Measurements from ENCODE around the gene DOK6. TPM values are rescaled to one million over a fixed set of nuclear protein-coding genes. Genes with fewer than 3 reads are reported as not detected.

The DOK6 gene
- total and polyA plus RNA-seq, 9 of the 15 experiments (the other 6 are each of a cell fraction or from before 2014, with no cell fraction given), result not detected

DNA sequence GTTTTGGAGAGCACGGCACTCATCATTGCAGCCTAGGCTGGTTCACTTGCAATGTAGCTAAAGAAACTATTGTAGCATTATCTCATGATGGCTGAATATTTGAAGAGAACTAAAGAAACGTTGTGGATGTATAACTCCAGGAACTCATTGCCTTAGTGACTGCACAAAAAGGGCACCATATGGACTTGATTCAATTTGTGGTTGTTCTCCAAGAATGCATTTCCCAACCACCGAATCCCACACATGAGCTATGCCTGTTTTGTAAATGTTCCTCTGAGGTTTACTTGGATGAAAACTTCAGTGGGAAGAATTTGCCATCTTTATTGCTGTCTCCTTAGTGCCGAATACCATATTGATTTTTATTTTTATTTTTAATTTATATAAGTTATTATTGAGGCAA is 43.5 kb downstream of the DOK6 start:
- intact Hi-C loops (cut with micrococcal nuclease) (no loop called here), in situ Hi-C loops (cut with MboI) (no loop called here)
- CTCF ChIA-PET (ENCODE audit: low intra/inter-chr PET ratio), result no interaction called here
- no peak overlapping the region for H3K9ac ChIP-seq (ENCODE audit: insufficient read depth in 1 of 2, low read depth in 2 of 2, low read length in 2 of 2)
- H3K27me3 ChIP-seq (ENCODE audit: control insufficient read depth in 2 of 2, insufficient read depth in 2 of 2, low read length in 2 of 2), result no peaks in the 10 kb centered on the region
- H2AFZ ChIP-seq (ENCODE audit: low read depth, low read length), result no peak overlapping the region
- no peak overlapping the region for H3K4me3 ChIP-seq
- no peaks in the 10 kb centered on the region for H3K36me3 ChIP-seq (ENCODE audit: control insufficient read depth, insufficient read depth, low read length)
- DNase-seq (ENCODE audit: extremely low read depth in 1 of 4, low spot score in 3 of 4) (no peak), FAIRE-seq (no peak), ATAC-seq (no peak)
- H3K4me2 ChIP-seq (ENCODE audit: insufficient read depth, low read length), result no peak overlapping the region
- no peak overlapping the region for H3K27ac ChIP-seq (ENCODE audit: extremely low read depth, low read depth, low read length)
- no peaks in the 10 kb centered on the region for H3K79me2 ChIP-seq (ENCODE audit: control insufficient read depth, insufficient read depth, low read length)
- no TSS peak for BruUV-seq (replicated peaks)
- POLR2A ChIA-PET, result no interaction called here
- no peaks in the 10 kb centered on the region for H3K9me1 ChIP-seq (ENCODE audit: control insufficient read depth, insufficient read depth, low read length)
- no peaks in the 10 kb centered on the region for H3K4me1 ChIP-seq (replicated peaks in 1 of 2; ENCODE audit: control insufficient read depth in 2 of 2, insufficient read depth in 2 of 2, low read length in 2 of 2)
- 0% methylated on average over 4 of the region's 4 CpGs for WGBS (ENCODE audit: insufficient coverage, low coverage, missing lambda C conversion rate)
- no peaks in the 10 kb centered on the region for H3K9me3 ChIP-seq (replicated peaks; ENCODE audit: control insufficient read depth, insufficient read depth, low read depth, low read length)
- H4K20me1 ChIP-seq (replicated peaks; ENCODE audit: control insufficient read depth, insufficient read depth, low read length), result no peaks in the 10 kb centered on the region
- TF ChIP-seq NR2C2 (CRISPR knock-in tag; IDR thresholded peaks at IDR 0.05) (no peak), NR2C2 (tag; IDR thresholded peaks at IDR 0.05) (no peak), YBX1 (IDR thresholded peaks at IDR 0.05) (no peak), ZNF217 (CRISPR knock-in tag; IDR thresholded peaks at IDR 0.05) (no peak), FOSL1 (tag; conservative IDR thresholded peaks at IDR 0.05) (no peak), ZNF24 (IDR thresholded peaks at IDR 0.05) (no peak), BHLHE40 (IDR thresholded peaks at IDR 0.05; ENCODE audit: low read length) (no peak), RFX1 (IDR thresholded peaks at IDR 0.05) (no peak), RBM15 (IDR thresholded peaks at IDR 0.05; ENCODE audit: insufficient read depth, low read length) (no peak), ZNF3 (CRISPR knock-in tag; IDR thresholded peaks at IDR 0.05) (no peak), ZNF589 (CRISPR knock-in tag; IDR thresholded peaks at IDR 0.05; ENCODE audit: low read depth) (no peak), POU5F1 (IDR thresholded peaks at IDR 0.05; ENCODE audit: borderline replicate concordance, low read depth, low read length, partially characterized antibody) (no peak), SREBF2 (CRISPR knock-in tag; IDR thresholded peaks at IDR 0.05) (no peak), POLR3G (IDR thresholded peaks at IDR 0.05; ENCODE audit: extremely low read depth, insufficient read length, insufficient replicate concordance) (no peak), ZNF778 (CRISPR knock-in tag; IDR thresholded peaks at IDR 0.05) (no peak)
- TF ChIP-seq, protein P1, sequence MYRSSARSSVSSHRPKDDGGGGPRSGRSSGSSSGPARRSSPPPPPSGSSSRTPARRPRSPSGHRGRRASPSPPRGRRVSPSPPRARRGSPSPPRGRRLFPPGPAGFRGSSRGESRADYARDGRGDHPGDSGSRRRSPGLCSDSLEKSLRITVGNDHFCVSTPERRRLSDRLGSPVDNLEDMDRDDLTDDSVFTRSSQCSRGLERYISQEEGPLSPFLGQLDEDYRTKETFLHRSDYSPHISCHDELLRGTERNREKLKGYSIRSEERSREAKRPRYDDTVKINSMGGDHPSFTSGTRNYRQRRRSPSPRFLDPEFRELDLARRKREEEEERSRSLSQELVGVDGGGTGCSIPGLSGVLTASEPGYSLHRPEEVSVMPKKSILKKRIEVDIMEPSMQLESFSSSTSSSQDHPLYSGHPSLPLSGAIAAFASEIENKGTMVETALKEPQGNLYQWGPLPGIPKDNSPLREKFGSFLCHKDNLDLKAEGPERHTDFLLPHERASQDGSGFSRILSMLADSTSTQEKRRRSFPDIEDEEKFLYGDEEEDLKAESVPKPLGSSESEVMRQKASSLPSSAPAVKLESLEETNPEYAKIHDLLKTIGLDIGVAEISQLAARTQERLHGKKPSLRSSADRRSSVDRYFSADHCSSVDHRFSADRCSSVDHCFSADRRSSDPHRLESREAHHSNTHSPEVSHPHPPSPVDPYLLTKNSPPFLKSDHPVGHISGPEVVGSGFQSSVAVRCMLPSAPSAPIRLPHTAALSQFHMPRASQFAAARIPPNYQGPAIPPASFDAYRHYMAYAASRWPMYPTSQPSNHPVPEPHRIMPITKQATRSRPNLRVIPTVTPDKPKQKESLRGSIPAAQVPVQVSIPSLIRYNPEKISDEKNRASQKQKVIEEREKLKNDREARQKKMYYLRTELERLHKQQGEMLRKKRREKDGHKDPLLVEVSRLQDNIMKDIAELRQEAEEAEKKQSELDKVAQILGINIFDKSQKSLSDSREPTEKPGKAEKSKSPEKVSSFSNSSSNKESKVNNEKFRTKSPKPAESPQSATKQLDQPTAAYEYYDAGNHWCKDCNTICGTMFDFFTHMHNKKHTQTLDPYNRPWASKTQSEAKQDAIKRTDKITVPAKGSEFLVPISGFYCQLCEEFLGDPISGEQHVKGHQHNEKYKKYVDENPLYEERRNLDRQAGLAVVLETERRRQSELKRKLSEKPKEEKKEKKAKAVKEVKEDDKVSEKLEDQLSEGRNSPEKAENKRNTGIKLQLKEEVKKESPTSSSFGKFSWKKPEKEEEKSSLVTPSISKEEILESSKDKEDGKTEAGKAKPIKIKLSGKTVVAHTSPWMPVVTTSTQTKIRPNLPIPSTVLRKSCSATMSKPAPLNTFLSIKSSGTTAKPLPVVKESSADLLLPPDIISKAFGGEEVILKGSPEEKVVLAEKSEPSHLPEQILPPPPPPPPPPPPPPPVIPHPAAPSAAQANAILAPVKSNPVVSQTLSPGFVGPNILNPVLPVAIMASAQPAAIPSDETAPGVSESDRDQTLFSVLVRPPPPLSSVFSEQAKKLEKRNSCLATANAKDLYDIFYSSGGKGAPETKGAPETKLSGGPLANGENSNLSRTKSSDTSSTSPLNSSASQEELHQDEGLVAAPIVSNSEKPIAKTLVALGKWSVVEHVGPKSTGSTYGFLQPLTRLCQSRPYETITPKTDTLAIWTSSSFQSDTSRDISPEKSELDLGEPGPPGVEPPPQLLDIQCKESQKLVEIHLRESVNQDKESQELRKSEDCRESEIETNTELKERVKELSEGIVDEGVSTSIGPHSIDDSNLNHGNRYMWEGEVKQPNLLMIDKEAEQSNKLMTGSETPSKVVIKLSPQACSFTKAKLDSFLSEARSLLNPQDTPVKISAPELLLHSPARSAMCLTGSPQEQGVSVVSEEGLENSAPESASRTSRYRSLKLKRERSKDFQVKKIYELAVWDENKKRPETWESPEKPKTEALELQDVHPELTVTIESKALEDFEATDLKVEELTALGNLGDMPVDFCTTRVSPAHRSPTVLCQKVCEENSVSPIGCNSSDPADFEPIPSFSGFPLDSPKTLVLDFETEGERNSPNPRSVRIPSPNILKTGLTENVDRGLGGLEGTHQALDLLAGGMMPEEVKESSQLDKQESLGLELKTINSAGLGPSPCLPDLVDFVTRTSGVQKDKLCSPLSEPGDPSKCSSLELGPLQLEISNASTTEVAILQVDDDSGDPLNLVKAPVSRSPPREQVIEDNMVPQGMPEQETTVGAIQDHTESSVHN (IDR thresholded peaks at IDR 0.05; ENCODE audit: borderline replicate concordance in 1 of 2, low read depth in 1 of 2), result no peak
- TF ChIP-seq, protein P2, sequence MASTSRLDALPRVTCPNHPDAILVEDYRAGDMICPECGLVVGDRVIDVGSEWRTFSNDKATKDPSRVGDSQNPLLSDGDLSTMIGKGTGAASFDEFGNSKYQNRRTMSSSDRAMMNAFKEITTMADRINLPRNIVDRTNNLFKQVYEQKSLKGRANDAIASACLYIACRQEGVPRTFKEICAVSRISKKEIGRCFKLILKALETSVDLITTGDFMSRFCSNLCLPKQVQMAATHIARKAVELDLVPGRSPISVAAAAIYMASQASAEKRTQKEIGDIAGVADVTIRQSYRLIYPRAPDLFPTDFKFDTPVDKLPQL (IDR thresholded peaks at IDR 0.05; ENCODE audit: extremely low read depth, insufficient read length), result no peak
